CD4-positive, alpha-beta T cell treated with Interleukin-2 at 100 ng/mL for 4 hours (primary cell): Measurements from ENCODE around the gene TACO1.

Experiments
- DNase-seq: peaks from one replicate; pipeline ENCODE4 v3.0.0-alpha.2; 2020; ENCODE audit warnings: low spot score

Gene TACO1

GRCh38 chr17:63601439-63602371, 1.0 kb downstream of the TACO1 start:
- no peak for DNase-seq

DNA sequence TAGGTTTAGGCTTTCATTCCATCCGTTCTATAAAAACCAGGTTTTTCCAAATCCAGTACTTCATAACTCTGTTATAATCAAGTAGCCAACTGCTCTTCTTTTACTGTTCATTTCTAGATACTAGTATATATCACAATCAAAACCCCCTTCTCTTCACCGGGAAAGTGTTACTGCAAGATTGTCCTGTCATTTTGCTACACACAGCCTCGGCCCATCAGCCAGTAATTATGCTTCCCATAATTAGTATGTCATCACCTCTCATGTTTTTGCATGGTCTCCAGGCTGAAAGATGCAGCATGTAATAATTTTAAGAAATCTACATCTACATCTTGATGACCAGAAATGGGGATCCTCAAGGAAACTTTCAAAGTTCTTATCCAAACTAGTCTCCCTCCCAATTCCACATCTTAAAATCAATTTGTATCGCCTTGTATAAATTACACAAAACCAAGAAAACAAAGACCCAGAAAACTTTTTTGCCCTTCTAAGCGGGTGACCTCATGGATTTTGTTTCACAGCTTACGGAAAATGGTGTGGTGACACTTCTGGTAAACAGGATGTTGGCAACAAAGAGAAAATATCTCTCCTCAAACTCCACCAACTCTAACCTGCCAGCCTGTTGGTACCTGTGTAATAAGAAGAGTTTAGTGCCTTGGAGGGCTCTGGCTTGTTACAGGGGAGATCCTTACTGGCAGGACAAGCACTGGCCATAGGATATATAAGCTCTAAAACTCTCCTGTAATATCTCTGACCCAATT, 9.3 kb downstream of the TACO1 start:
- peak; percentile 42 for DNase-seq

DNA sequence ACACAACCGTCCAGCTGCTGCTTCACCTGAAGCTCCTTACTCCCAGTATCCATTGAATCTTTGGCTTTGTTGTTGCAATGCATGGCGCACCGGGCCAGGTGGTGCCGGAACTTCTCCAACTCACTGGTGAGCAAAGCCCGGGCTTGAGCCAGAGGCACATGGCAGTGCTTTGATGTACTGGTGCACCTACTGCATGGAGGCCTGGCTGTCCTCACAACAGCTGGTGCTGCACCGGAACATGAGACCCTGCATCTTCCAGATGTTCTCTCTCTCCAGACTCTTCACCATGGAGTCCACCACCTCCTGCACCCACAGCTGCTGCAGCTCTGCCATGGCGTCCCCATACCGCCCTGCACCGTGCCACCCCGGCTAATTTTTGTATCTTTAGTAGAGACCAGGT, 10.2 kb downstream of the TACO1 start:
- DNase-seq = no peak

GRCh38 chr17:63611354-63611753, 10.7 kb downstream of the TACO1 start:
- DNase-seq = peak; percentile 51

DNA sequence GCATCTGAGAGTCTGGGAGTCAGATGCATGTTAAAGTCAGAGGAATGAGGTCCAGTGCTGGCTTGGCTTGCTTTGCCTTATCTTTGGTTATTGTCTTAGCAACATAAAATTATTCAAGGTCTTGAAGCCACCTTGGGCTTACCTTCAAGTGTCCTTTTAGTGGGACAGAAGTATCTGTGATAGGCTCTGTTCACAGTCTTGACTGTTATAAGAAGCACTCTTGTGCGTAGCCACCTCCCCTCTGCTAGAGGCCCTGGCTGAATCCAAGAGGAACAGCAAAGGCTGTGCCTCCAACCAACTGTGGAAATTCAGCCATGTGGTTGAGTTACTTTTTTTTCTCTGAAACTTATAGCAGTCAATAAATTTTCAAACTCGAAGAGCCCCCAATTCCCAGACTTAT, 13.0 kb downstream of the TACO1 start:
- no peak for DNase-seq

GRCh38 chr17:63621229-63621683, 20.6 kb downstream of the TACO1 start:
- DNase-seq = no peak

GRCh38 chr17:63621684-63622573, 21.2 kb downstream of the TACO1 start, which contains the start of gene MAP3K3:
TSS of gene MAP3K3 (plus strand) at chr17:63622417. CDS start at chr17:63622760, 343 bp downstream.
- DNase-seq = peak; percentile 99

DNA sequence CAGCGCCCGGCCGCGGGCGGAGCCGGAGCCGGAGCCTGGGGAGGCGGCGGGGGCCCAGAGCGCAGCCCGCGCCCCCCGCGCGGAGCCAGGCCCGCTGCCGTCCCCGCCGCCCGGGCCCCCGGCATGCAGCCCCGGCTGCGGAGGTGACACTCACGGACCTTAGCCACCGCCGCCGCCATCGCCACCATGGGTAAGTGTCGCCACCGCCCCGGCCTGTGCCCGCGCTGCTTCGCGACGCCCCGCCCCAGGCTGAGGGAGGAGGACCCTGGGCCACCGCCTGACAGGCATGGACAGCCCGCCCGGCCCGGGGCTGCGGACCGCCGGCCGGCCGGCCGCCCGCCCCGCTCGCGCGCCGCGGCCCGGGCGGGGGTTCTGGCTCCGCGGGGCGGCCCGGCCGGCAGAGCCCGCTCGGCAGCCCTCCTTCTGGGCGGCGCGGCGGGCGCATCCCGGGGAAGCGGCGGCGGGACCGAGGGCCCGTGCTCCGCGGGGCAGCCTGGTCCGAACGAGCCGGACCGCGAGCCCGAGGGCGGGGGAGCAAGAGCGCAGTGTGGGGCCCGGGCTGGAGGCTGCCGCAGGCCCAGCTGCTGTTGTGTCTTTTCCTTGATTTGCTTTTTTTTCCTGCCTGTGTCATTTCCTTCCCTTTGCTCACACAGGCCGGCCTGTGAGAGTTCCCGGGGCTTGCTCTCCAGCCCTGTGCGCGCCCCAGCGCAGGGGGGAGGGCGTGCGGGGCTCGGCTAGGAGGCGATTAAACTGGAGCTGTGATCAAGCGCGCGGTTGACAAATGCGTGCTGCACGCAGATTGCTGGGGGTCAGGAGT, 22.1 kb downstream of the TACO1 start:
- DNase-seq = peak; percentile 46

DNA sequence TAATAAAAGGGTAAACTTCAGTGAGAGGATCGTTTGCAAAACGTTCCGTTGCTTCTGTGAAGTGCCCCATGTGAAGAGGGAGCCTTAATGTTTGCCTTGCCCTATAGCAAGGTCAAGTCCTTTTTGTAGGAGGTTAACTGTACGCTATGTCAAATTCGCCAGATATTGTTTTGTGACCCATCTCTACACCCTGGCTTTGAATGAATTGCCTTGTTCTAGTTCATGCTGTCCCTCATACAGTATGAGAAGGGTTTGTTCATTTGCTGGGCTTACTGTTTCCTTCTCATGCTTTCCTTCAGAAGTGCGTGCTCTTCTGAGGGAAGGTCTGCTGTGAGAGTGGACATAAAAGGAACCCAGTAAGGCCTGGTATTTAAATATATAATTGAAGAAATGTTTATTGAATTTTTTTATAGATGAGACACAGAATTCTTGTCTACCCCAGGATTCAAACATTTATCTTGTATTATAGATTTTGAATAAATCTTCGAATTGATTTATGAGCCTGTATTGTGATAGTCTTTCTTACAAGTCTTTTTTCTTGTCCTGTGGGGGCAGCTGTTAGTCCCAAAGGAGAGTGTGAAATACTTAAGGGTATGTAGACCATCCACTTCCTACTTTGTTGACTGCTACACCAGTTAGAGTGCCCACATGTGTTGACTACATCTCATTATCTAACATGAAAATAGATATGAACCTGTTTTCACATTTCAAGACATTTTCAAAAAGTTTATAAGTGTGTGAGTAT, 23.3 kb downstream of the TACO1 start:
- DNase-seq = no peak

DNA sequence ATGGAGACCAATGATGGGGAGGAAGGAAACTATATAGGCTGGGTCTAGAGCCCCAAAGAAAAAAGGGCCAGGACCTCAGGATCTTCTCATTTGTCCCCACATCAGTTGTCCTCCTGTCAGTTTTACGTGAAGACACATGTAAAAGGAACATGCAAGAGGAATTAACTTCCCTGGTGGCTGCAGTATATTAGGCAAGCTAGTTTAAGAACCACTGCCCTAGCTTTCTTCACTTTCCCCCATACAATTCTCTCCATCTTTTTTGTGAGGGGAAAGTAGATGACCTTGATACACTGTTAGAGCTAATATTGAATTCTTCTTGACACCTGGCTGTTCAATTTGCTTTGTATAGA, 23.8 kb downstream of the TACO1 start:
- no peak for DNase-seq

GRCh38 chr17:63626551-63627180, 26.0 kb downstream of the TACO1 start:
- no peak for DNase-seq

DNA sequence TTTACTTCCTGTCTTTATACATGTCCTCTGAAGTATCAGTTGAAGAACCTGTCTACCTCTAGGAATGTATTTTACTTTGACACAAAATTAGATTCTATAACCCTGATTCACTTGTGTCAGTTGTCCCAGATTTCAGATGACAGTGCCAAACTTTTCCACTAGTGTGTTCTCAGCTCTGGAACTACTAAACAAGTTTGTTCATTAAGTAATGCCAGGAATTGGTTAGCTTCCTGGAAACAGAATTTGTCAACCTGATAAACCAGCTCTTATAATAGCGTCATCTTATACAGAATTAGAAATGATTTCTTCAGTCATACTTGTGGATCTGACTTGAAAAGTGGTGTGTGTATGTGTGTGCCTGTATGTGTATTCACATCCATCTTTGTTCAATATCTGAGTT, 28.9 kb downstream of the TACO1 start:
- DNase-seq = no peak

GRCh38 chr17:63631062-63631461, 30.4 kb downstream of the TACO1 start:
- no peak for DNase-seq

DNA sequence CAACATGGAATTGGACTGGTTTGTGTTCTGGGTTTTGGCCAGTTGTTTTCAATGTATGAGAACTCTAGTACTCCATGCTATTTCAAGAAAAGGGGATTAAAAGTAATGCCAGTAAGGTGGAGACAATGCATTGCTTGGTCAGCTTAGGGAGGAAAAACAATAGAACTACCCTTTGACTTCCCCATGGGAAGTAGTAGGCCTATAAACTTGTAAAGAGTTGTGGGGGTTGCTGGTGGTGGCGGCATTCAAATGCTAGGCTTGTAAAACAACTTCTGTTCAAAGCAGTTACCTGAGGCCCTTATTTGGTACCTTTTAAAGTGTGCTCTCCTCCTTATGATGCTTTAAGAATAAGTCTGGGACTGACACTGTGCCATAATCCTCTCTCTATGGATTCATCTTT, 30.9 kb downstream of the TACO1 start:
- DNase-seq = no peak

- no peak for DNase-seq
Observed at GRCh38 chr17:63633742-63634141, 33.0 kb downstream of the TACO1 start.

DNA sequence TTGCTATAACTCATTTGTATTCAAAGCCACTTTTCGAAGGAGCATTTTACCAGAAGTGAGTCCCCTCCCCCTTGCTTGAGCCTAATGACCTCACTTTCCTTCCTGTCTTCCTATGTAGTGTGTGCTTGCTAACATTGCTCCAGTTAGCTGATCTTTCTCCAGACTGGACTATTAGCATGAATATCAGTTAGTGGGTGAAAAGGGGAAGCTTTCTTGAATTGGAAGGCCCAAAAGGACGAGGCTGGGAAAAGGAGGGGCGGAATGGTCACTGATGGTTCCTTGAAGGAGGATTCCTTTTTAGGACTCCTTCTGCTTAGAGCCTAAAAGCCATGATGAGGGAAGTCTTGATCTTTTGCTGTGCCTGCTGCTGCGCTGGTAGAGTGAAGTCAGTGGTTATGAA, 33.5 kb downstream of the TACO1 start:
- no peak for DNase-seq

GRCh38 chr17:63634816-63635215, 34.1 kb downstream of the TACO1 start:
- DNase-seq = no peak

DNA sequence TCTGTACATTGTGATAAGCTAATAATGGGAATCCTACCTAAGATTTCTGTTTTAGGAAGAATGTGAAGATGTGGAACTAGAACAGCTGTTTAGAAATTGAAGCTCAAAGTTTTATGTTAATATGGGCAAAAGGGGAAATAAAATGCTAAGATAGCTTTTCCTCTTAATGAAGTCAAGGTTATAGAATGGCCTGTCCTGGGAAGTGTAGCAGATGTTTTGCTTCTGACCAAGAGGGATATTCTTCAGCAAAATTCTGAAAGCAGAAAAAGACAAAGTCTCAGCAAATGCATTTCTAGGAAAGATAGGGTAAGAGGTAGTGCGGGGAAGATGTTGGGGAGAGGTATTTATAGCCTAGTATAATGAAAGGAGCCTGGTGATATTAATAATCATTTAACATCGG, 34.6 kb downstream of the TACO1 start:
- DNase-seq = no peak

- no peak for DNase-seq
Observed at GRCh38 chr17:63635787-63636186, 35.1 kb downstream of the TACO1 start.

DNA sequence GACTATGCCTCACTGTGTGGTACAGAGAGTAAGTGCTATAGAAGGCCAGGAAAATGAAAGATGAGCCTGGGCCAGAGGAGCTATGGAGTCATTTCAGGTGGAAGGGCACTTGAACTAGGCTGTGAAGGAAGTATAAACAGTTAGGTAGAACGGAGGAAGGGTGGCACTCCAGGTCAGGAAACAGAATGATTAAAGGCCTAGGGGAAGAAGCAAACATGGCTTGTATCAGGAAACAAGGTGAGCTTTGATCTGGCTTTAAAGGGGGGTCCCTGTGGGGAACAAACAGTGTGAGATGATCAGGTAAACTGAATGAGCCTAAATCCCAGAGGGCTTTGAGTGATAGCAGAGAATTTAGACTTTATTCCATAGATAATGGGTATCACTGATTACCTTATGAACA, 38.4 kb downstream of the TACO1 start:
- DNase-seq = no peak
